HUES48 (cell line): Measurements from ENCODE around the gene TMEM59L.
A peak's percentile ranks its signal among the peaks of the same experiment; 100 is the strongest.

ENCODE experiments used
- H3K27ac ChIP-seq: one replicate; pipeline ENCODE4 v1.7.0; 2013; ENCODE audit warnings: low read depth, low read length, inconsistent platforms
- H3K27me3 ChIP-seq: 2 replicates; pipeline ENCODE4 v1.6.1; 2013; ENCODE audit warnings: mild to moderate bottlenecking, low read length; ENCODE audit not compliant: control insufficient read depth, insufficient read depth
- H3K36me3 ChIP-seq: 2 replicates; pipeline ENCODE4 v1.6.1; 2013; ENCODE audit warnings: low read length; ENCODE audit not compliant: control insufficient read depth, insufficient read depth
- H3K4me1 ChIP-seq: 2 replicates; pipeline ENCODE4 v1.6.1; 2013; ENCODE audit warnings: mild to moderate bottlenecking, low read length; ENCODE audit not compliant: control insufficient read depth, insufficient read depth
- H3K4me3 ChIP-seq: 2 replicates; pipeline ENCODE4 v1.5.1; 2013; ENCODE audit warnings: mild to moderate bottlenecking, low read depth, low read length
- H3K9ac ChIP-seq: 2 replicates; pipeline ENCODE4 v1.6.1; 2013; ENCODE audit warnings: mild to moderate bottlenecking, low read depth, low read length, moderate library complexity
- H3K9me3 ChIP-seq: 2 replicates; pipeline ENCODE4 v1.6.1; 2013; ENCODE audit warnings: low read length; ENCODE audit not compliant: control insufficient read depth, insufficient read depth

TMEM59L gene

DNA sequence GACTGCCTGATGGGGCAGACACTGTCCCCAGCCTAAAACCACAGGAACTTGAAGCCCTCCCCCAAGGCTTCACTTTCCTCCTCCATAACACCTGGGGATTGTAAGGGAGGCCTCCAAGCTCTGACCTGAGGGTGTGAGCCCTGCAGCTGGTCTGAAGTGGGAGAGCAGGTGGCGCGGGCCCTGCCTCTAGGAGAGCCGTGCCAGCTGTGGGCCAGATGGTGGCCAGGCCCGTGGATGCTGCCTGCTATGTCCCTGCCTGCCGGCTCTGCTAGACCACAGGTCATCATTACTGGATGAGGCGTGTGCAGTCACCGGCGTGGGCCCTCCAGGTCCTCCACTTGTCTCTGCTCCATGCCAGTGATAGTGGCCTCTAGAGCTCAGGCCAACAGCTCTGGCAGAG lies 20.7 kb downstream of the TMEM59L start:
- Histone ChIP-seq H3K9me3 (no peaks in the 10 kb centered on the region), H3K27ac (no peak overlapping the region), H3K4me3 (no peak overlapping the region), H3K36me3 (no peaks in the 10 kb centered on the region), H3K4me1 (peaks cover 7% of the 10 kb centered on the region; the same call in 1 of the 2 replicates), H3K27me3 (peaks cover 8% of the 10 kb centered on the region), H3K9ac (no peak overlapping the region)

DNA sequence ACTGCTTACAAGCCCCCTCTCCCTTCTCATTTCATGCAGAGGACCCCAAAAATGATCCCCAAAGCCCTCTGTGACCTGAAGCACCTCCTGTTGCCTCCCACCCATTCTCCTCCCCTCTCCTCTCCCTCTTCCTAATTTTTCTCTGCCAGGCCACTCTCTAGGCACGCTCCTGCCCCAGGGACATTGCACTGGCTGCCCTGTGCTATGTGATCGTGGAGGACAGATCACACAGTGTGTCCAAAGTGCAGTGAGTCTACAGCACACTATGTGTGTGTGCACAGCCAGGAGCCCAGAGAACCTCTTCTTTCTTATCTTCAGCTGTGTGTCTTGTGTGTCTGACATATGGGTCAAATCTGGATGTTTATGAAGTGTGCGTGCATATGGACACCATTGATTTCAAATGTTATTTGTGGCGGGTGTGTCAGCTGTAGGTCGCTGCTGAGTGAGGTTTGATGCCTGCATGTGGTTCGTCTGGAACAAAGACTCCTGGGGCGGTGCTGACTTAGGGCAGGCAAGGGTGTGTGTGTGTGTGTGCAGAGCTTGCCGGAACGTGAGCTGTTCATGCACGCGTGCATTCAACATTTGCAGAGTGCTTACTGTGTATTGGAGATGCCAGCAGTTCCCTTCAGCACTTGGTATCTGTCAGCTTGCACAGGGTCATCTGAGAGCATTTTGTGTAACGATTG lies 22.1 kb downstream of the TMEM59L start:
- H3K9me3 ChIP-seq, result no peaks in the 10 kb centered on the region
- no peaks in the 10 kb centered on the region for H3K36me3 ChIP-seq
- H3K27ac ChIP-seq, result no peak overlapping the region
- H3K4me3 ChIP-seq, result no peak overlapping the region
- no peak overlapping the region for H3K9ac ChIP-seq
- H3K4me1 ChIP-seq, result peaks cover 7% of the 10 kb centered on the region; the same call in 1 of the 2 replicates
- peaks cover 8% of the 10 kb centered on the region for H3K27me3 ChIP-seq

DNA sequence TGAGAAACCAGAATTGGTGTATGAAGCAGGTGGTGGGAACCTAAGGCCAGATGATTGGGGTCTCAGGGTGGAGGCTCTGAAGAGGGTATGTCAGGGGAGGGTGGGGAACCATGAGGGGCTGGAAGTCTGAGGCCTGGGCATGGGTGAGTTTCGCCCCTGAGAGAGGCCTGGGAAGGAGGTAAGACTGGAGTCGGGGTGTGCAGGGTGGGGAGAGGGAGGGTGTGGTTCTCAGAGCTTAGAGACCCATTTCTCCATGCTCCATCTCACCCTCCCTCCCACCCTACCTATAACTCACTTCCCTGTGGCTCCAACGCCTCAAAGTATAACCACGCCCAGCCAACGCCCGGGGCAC lies 23.1 kb downstream of the TMEM59L start:
- Histone ChIP-seq H3K4me3 (no peak overlapping the region), H3K4me1 (peaks cover 7% of the 10 kb centered on the region; the same call in 1 of the 2 replicates), H3K9me3 (no peaks in the 10 kb centered on the region), H3K9ac (no peak overlapping the region), H3K27me3 (peaks cover 8% of the 10 kb centered on the region), H3K36me3 (no peaks in the 10 kb centered on the region), H3K27ac (no peak overlapping the region)

DNA sequence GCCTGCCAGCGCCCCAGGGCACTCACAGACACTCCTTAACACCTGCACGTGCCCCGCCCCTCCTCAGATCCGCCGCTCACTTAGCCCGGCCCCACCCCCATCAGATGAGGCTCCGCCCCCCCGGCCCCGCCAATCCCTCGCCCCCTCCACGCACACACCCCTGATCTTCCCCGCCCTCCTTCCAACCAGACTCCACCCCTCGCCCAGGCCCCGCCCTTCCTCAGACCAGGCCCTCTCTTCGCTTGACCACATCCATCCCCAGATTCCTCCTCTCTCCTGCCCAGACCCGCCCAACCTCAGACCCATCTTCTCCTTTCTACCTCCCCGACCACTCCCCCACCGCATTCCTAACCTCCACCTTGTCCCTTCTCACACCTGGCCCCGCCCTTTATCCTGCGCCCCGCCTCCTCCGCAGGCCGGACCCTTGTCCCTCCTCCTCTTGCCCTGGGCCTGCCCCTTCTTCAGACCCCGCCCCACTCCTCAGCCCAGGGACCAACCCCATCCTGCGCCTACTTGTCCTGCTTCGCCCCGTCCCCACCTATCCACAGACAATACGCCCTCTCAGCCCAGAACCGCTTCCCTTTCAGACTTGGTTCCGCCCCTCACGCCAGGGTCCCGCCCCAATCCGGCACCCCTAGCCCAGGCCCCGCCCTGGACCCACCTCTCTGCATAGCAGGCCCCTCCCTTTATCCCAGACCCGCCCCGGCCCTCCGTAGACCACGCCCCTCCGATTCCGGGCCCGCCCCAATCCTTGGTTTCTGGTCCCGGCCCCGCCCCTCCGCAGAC lies 23.7 kb downstream of the TMEM59L start:
- Histone ChIP-seq H3K27me3 (peaks cover 8% of the 10 kb centered on the region), H3K4me3 (peak overlapping the region; percentile 91), H3K27ac (no peak overlapping the region), H3K9ac (no peak overlapping the region), H3K36me3 (no peaks in the 10 kb centered on the region), H3K4me1 (peaks cover 7% of the 10 kb centered on the region; the same call in 1 of the 2 replicates), H3K9me3 (no peaks in the 10 kb centered on the region)

DNA sequence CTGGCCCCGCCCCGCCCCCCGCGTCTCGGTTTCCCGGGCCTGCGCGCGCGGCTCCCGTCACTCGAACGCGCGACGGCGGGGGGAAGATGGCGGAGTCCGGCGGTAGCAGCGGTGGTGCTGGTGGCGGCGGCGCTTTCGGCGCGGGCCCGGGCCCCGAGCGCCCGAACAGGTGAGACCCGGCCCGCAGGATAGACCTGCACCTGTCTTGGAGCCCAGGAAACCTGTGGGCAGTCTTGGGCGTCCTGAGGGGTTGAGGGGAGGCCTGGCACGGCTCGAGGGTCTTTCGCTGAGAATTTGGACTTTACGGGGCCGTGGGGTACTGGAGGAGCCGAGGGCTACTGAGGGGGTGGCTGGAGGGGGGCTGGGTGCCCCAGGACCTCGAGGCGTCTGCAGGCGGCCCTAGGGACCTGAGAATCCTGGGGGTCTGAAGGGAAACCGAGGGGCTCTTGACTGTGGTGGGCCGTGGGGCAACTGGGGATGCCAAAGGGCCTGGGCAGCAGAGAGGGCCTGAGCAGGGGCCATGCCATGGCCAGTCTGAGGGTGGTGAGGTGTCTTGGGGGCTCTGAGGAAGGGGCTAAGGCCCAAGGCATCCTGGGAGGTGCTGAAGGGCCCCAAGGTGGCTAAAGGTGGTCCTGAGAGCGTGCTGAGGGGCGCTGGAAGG lies 24.4 kb downstream of the TMEM59L start, which contains the start of gene KLHL26:
Gene KLHL26, plus strand, starts transcription at position 60 of the 661 bp plus-strand sequence. Its CDS starts 27 bp downstream, at position 87.
- no peaks in the 10 kb centered on the region for H3K36me3 ChIP-seq
- peak within 1 kb of the TSS; percentile 73; the same call in 1 of the 2 replicates for H3K9ac ChIP-seq
- peaks cover 7% of the 10 kb centered on the region; the same call in 1 of the 2 replicates for H3K4me1 ChIP-seq
- peak within 1 kb of the TSS; percentile 91 for H3K4me3 ChIP-seq
- H3K9me3 ChIP-seq, result no peaks in the 10 kb centered on the region
- no peak within 1 kb of the TSS for H3K27ac ChIP-seq
- peaks cover 8% of the 10 kb centered on the region for H3K27me3 ChIP-seq

DNA sequence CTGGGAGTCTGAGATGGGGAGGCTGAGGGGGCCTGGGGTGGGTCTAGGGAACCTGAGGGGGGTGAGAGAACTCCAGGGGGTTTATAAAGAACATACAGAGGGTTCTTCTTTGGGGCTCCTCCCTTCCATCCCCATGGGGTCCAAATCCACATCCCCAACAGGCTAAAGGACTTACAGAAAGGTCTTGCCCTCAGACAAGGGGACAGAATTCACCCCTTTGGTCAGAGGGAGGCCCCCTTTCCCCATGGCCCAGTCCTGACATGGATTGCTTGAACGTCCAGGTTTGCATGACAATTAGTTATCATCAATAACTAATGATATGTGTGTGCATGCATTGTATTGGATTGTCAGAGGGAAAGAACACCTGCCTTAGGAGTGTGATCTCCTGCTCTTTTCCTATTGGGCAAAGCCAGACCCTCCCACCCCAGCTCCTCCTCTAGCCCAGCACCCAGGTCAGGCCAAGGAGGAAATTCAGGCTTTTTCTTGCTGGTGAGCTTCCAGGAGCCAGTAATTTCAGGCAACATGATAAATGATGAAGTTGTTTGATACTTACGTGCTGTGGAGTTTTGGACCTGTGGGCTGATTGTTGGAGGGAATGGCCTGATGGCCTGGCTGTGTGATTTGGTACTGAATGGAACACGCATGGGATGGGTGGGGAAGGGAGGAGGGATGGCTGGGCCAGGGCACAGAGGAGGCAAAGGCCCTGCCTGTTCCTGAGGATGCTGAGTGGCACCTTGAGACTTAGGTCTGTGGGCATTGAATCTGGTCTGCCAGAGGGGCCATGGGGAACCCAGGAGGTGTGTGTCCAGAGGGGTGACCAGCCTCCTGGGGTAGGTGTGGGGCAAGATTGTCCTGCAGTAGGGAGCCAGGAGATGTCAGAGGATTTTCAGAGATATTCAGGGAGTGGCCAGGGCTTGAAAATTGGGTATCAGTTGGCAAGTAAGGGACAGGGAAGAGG lies 25.3 kb downstream of the TMEM59L start:
- Histone ChIP-seq H3K4me1 (peaks cover 7% of the 10 kb centered on the region; the same call in 1 of the 2 replicates), H3K36me3 (no peaks in the 10 kb centered on the region), H3K9ac (no peak overlapping the region), H3K27me3 (peaks cover 8% of the 10 kb centered on the region), H3K4me3 (peak overlapping the region; percentile 91), H3K9me3 (no peaks in the 10 kb centered on the region), H3K27ac (no peak overlapping the region)

DNA sequence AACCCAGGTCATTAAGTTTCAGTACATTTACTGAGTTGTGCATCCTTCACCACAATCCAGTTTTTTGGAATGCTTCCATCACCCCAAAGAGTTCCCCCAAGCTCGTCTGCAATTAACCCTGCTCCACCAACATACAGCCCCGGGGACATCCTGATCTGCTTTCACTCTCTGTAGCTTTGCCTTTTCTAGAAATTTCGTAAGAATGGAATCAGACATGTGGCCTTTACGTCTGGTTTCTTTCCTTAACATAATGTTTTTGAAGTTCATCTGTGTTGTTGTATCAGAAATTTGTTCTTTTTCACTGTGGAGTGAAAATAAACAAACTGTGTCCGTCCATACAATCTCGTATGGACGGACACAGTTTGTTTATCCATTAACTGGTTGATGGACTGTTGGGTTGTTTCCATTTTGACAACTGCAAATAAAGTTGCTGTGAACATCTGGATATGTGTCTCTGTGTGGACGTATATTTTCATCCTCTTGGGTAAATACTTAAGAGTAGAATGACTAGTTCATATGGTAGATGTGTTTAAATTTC lies 27.1 kb downstream of the TMEM59L start:
- H3K4me1 ChIP-seq, result peaks cover 7% of the 10 kb centered on the region; the same call in 1 of the 2 replicates
- no peaks in the 10 kb centered on the region for H3K36me3 ChIP-seq
- no peak overlapping the region for H3K27ac ChIP-seq
- H3K9me3 ChIP-seq, result no peaks in the 10 kb centered on the region
- no peak overlapping the region for H3K9ac ChIP-seq
- peaks cover 4% of the 10 kb centered on the region for H3K27me3 ChIP-seq
- no peak overlapping the region for H3K4me3 ChIP-seq

DNA sequence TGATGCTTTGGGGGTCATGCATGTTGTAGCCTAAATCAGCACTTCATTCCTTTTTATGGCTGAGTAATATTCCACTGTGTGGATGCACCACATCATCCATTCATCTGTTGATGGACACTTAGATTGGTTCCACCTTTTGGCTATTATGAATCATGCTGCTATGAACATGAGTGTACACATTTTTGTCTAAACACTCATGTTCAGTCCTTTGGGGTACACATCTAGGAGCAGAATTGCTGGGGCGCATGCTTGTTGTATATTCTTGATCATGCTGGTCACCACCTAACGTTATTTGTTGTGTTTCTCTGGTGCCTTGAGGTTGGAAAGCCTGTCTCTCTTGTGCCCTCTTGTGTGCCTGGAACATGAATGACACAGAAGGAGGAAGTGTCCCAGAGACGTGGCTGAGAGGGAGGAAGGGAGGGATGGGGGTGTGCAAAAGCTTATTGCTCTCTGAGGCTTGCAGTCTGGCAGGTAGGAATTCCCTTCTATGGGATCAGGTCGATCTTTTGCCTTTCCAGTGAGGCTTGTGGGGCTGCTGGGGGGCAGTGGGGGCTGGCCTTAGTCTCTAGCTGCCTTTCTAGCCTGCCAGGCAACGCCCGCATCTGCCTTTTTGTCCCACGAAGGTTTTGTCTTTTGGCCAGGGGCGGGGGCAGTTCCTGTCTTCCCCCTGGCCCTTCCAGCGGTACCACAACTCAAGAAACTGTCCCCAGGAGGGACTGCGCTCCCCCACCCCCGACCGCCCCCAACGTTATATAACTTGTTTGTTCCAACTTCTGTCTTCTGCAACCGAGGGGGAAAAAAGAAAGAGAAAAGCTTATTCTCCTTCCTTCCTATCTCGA lies 31.7 kb downstream of the TMEM59L start:
- Histone ChIP-seq H3K4me1 (peaks cover 6% of the 10 kb centered on the region; the same call in 1 of the 2 replicates), H3K27ac (no peak overlapping the region), H3K9me3 (no peaks in the 10 kb centered on the region)

DNA sequence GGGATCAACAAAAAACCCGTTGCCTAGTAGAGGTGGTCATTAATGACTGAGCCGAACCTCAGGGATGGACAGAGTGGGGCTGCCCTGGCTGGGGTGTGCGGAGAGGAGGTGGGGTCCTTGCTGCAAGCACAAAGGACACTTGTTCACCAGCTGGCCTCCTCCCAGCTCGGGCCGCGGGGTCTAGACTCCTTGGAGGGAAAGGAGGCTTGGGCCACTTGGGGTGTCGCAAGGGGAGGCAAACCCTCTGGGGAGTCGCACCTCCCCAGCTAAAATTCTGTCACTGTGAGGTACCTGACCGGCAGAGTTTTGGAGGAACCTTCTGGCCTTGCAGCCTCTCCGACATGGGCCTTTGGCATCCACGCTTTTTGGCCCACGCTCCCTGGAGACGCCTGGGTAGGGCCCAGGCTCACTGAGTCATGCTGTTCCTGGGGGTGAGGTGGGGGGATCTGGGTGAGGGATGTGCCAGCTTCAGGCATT lies 32.4 kb downstream of the TMEM59L start:
- H3K4me3 ChIP-seq, result no peak overlapping the region
- no peaks in the 10 kb centered on the region for H3K36me3 ChIP-seq
- peaks cover 6% of the 10 kb centered on the region; the same call in 1 of the 2 replicates for H3K4me1 ChIP-seq
- H3K27ac ChIP-seq, result no peak overlapping the region
- H3K27me3 ChIP-seq, result no peaks in the 10 kb centered on the region
- H3K9me3 ChIP-seq, result no peaks in the 10 kb centered on the region
- no peak overlapping the region for H3K9ac ChIP-seq

More for the DNA sequence above, 31.7 kb downstream of the TMEM59L start:
- Histone ChIP-seq H3K36me3 (no peaks in the 10 kb centered on the region), H3K9ac (no peak overlapping the region), H3K4me3 (no peak overlapping the region), H3K27me3 (no peaks in the 10 kb centered on the region)
